ENCODE measurements around the gene GALK1. TPM values are rescaled to one million over a fixed set of nuclear protein-coding genes. Genes with fewer than 3 reads are reported as not detected.
A peak's percentile ranks its signal among the peaks of the same experiment; 100 is the strongest.

Gene GALK1
- total and polyA plus RNA-seq, 2 of the 13 experiments (the other 11 are each of a cell fraction or from before 2014, with no cell fraction given), result 59.9 to 93.6 TPM

DNA sequence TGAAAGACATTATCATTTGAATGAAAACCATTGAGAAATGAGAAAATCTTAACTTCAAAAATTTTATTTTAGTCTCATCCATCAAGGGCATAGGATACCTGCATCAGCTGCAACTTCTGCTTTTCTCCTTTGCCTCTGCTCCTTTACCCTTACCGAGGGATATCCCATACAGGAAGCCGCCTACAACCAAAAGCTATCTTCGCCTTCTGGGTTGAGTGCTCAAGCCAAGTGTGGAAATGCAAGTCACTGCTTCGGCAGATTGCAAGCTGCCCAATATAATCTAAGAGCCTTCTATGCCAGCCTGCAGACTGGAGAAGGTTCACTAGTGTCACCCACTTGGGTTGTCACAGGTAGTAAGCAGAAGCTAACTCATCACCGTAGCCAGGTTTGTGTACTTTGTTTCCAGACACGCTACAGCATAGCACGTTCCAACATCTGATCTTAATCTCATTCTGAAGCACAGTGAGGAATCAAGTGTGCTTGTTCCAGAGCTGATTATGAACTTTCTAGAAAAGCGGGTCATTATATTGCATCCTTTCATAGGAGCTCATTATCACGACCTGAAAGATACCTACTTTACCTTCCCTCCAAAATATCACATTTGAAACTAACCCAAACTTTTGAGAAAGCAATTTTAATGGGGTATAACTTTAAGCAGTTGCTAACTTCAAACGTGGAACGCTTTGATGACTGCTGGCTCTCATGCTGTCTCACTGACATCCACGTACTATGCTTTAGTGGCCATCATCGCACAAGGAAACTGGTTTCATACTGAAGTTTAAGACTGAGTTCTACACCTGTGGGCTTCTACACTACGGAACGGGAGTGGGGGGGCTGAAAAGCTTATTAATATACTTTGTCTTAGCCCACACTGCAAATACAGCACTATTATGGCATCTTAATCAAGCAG lies 11.6 kb upstream of the GALK1 start:
- no peak for FAIRE-seq
- H3K9me3 ChIP-seq (ENCODE audit: low read length), result no peaks in the 10 kb centered on the region
- H3K27me3 ChIP-seq (ENCODE audit: control insufficient read depth in 1 of 2, insufficient read depth in 2 of 2, low read length in 2 of 2), result no peaks in the 10 kb centered on the region; a peak in 1 of 5 replicates
- in situ Hi-C loops (cut with HindIII; ENCODE audit: extremely low pct_ligation_motif_present, low pct_unique_long_range_greater_than_20kb) (no loop called here), intact Hi-C loops (cut with micrococcal nuclease; ENCODE audit: unreplicated experiment) (loop anchor here (5.0 kb wide), 1 partner anchor 51 kb away; no protein-coding TSS in a partner anchor)
- DNase-seq (ENCODE audit: low spot score), result no peak
- 91% methylated on average over 15 of the region's 15 CpGs for WGBS (ENCODE audit: low lambda C conversion rate)
- no peak overlapping the region for H3K9ac ChIP-seq (ENCODE audit: insufficient read depth, low read depth, low read length)
- peaks cover 23% of the 10 kb centered on the region for H3K79me2 ChIP-seq (ENCODE audit: insufficient read depth, low read length)
- peaks cover 8 to 9% of the 10 kb centered on the region in 2 experiments; a peak in 4 of 5 replicates for H3K36me3 ChIP-seq (replicated peaks in 1 of 2; ENCODE audit: control insufficient read depth in 1 of 2, insufficient read depth in 2 of 2, low read length in 2 of 2)
- H2AFZ ChIP-seq (ENCODE audit: low read length), result no peak overlapping the region
- H3K27ac ChIP-seq (ENCODE audit: extremely low read length, insufficient read depth, low read length), result no peak overlapping the region
- CTCF ChIA-PET (ENCODE audit: low intra/inter-chr PET ratio, low total read pairs), result no interaction called here
- H3K4me3 ChIP-seq (replicated peaks in 1 of 3; ENCODE audit: insufficient read depth in 1 of 3, low read depth in 2 of 3, low read length in 3 of 3), result no peak overlapping the region
- no peak for ATAC-seq
- peaks cover 32% of the 10 kb centered on the region for H4K20me1 ChIP-seq (ENCODE audit: insufficient read depth, low read length)
- H3K4me2 ChIP-seq (ENCODE audit: low read depth, low read length), result 0 out of 2 replicates have a peak overlapping the region, but pooled peaks have one; percentile 88
- BruUV-seq (replicated peaks), result no TSS peak
- POLR2A ChIA-PET, result interaction anchor here (0.8 to 13.1 kb wide), 16 partner anchors 9 to 221 kb away, joined by 3 to 390 read pairs (median 6); partner anchors contain the start of genes GALK1, MRPL38, RECQL5 and TRIM47
- H3K4me1 ChIP-seq (ENCODE audit: insufficient read depth, low read length), result peaks cover 68% of the 10 kb centered on the region
- TF ChIP-seq, protein P1, sequence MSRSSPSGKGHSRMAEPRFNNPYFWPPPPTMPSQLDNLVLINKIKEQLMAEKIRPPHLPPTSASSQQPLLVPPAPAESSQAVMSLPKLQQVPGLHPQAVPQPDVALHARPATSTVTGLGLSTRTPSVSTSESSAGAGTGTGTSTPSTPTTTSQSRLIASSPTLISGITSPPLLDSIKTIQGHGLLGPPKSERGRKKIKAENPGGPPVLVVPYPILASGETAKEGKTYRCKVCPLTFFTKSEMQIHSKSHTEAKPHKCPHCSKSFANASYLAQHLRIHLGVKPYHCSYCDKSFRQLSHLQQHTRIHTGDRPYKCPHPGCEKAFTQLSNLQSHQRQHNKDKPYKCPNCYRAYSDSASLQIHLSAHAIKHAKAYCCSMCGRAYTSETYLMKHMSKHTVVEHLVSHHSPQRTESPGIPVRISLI (CRISPR knock-in tag; IDR thresholded peaks at IDR 0.05; ENCODE audit: borderline replicate concordance), result no peak
- TF ChIP-seq ZNF121 (CRISPR knock-in tag; IDR thresholded peaks at IDR 0.05) (no peak), MAF1 (CRISPR knock-in tag; IDR thresholded peaks at IDR 0.05; ENCODE audit: borderline replicate concordance) (no peak), KDM2A (CRISPR knock-in tag; IDR thresholded peaks at IDR 0.05; ENCODE audit: borderline replicate concordance, low read depth) (0 out of 2 replicates have a peak, but pooled peaks have one; percentile 37), POLR2A (IDR thresholded peaks at IDR 0.05; ENCODE audit: insufficient read depth in 1 of 2, low read depth in 2 of 2, low read length in 2 of 2) (peak; percentile 66 to 81; a peak in 3 of 4 replicates), ZNF326 (CRISPR knock-in tag; IDR thresholded peaks at IDR 0.05; ENCODE audit: borderline replicate concordance) (no peak), ATAD3A (CRISPR knock-in tag; IDR thresholded peaks at IDR 0.05) (no peak), ZNF629 (CRISPR knock-in tag; conservative IDR thresholded peaks at IDR 0.05) (no peak), MBD4 (IDR thresholded peaks at IDR 0.05; ENCODE audit: borderline replicate concordance, low read length) (peak; percentile 47; the same call in 1 of the 2 replicates), ELF1 (CRISPR knock-in tag; IDR thresholded peaks at IDR 0.05) (no peak), NFE2L2 (IDR thresholded peaks at IDR 0.05; ENCODE audit: low read length) (peak; percentile 46; the same call in 1 of the 2 replicates), ZC3H4 (CRISPR knock-in tag; IDR thresholded peaks at IDR 0.05; ENCODE audit: borderline replicate concordance) (peak; percentile 97), ZNF496 (CRISPR knock-in tag; IDR thresholded peaks at IDR 0.05; ENCODE audit: insufficient replicate concordance) (no peak), BHLHE40 (IDR thresholded peaks at IDR 0.05; ENCODE audit: low read length) (0 out of 2 replicates have a peak, but pooled peaks have one; percentile 10), NR2F2 (IDR thresholded peaks at IDR 0.05; ENCODE audit: borderline replicate concordance, low read depth) (0 out of 2 replicates have a peak, but pooled peaks have one; percentile 15), ZNF558 (CRISPR knock-in tag; IDR thresholded peaks at IDR 0.05; ENCODE audit: borderline replicate concordance) (no peak), ZNF788 (CRISPR knock-in tag; IDR thresholded peaks at IDR 0.05; ENCODE audit: borderline replicate concordance) (no peak), KLF16 (CRISPR knock-in tag; IDR thresholded peaks at IDR 0.05) (no peak), FOXA3 (CRISPR knock-in tag; IDR thresholded peaks at IDR 0.05) (0 out of 2 replicates have a peak, but pooled peaks have one; percentile 5), FOXA1 (IDR thresholded peaks at IDR 0.05) (no peak), FOXA1 (CRISPR knock-in tag; IDR thresholded peaks at IDR 0.05) (peak; percentile 33; the same call in 1 of the 2 replicates)
- TF ChIP-seq, protein P2, sequence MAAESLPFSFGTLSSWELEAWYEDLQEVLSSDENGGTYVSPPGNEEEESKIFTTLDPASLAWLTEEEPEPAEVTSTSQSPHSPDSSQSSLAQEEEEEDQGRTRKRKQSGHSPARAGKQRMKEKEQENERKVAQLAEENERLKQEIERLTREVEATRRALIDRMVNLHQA (CRISPR knock-in tag; IDR thresholded peaks at IDR 0.05), result no peak
- TF ChIP-seq, protein P3, sequence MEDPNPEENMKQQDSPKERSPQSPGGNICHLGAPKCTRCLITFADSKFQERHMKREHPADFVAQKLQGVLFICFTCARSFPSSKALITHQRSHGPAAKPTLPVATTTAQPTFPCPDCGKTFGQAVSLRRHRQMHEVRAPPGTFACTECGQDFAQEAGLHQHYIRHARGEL (CRISPR knock-in tag; IDR thresholded peaks at IDR 0.05), result no peak

Data from HepG2 (cell line).